Activated CD8-positive, alpha-beta memory T cell treated with anti-CD3 and anti-CD28 coated beads, Interleukin-2, amount 10 ng/mL, durations not matched to agents 7 days and 5 days (primary cell): Measurements from ENCODE around the gene COX11. TPM values are rescaled to one million over a fixed set of nuclear protein-coding genes. Genes with fewer than 3 reads are reported as not detected.

Experiments
- ATAC-seq: fragments of 150-1000 bp; cut with Tn5 transposase; one replicate; pipeline ENCODE4 v1.10.0; 2021; ENCODE audit warnings: moderate library complexity
- CTCF ChIA-PET: fragments of 350-600 bp; sonication (Branson Sonifier 250); formaldehyde crosslinking; loops from one replicate; lab custom pipeline; 2021; ENCODE audit warnings: antibody characterized with exemption; lab: Charles Lee
- DNase-seq: peaks from one replicate; pipeline ENCODE4 v3.0.0-alpha.2; 2020
- H3K27ac Mint-ChIP-seq: one replicate; pipeline ENCODE4 v1.8.0; 2021; ENCODE audit warnings: mild to moderate bottlenecking, mixed read lengths
- H3K27me3 Mint-ChIP-seq: one replicate; pipeline ENCODE4 v1.8.0; 2021; ENCODE audit warnings: mixed read lengths
- H3K36me3 Mint-ChIP-seq: one replicate; pipeline ENCODE4 v1.8.0; 2021; ENCODE audit warnings: mild to moderate bottlenecking, mixed read lengths
- H3K4me1 Mint-ChIP-seq: one replicate; pipeline ENCODE4 v1.8.0; 2021; ENCODE audit warnings: mixed read lengths
- H3K4me3 Mint-ChIP-seq: one replicate; pipeline ENCODE4 v1.8.0; 2021; ENCODE audit warnings: mild to moderate bottlenecking, moderate library complexity, mixed read lengths
- H3K9me3 Mint-ChIP-seq: one replicate; pipeline ENCODE4 v1.8.0; 2022; ENCODE audit warnings: low read depth, mixed read lengths
- total RNA-seq, 2 experiments: library from RNA; stranded (reverse); gene quantifications; one replicate each; pipeline ENCODE4 v1.2.3, GENCODE V29; 2021

Gene COX11
- 10 to 100 TPM; 40.5 to 61.1 TPM for total RNA-seq

GRCh38 chr17:54968262-54968987 lies at the start of gene COX11, which contains the start of gene STXBP4:
COX11 (minus strand) TSS chr17:54968654; CDS start chr17:54968646, 8 bp downstream.
STXBP4 (plus strand) TSS chr17:54968765; CDS start chr17:54986220, 17,455 bp downstream.
- Mint-ChIP-seq H3K4me3 (no peak within 1 kb of the TSS), H3K9me3 (no peaks in the 10 kb centered on the region), H3K4me1 (peaks cover 23% of the 10 kb centered on the region), H3K27me3 (no peaks in the 10 kb centered on the region), H3K27ac (no peak within 1 kb of the TSS), H3K36me3 (peaks cover 9% of the 10 kb centered on the region)
- DNase-seq, result peak; percentile 97
- CTCF ChIA-PET, result interaction anchor here (2.0 to 2.1 kb wide), 2 partner anchors 24 to 122 kb away, joined by 5 to 13 read pairs; no protein-coding TSS in a partner anchor
- peak; percentile 97 for ATAC-seq

GRCh38 chr17:55005520-55005919 lies 37.1 kb upstream of the COX11 start:
- no peak overlapping the region for H3K27ac Mint-ChIP-seq
- H3K36me3 Mint-ChIP-seq, result peaks cover 3% of the 10 kb centered on the region
- no peak for ATAC-seq
- no peak overlapping the region for H3K4me3 Mint-ChIP-seq
- no peaks in the 10 kb centered on the region for H3K9me3 Mint-ChIP-seq
- CTCF ChIA-PET, result interaction anchor here (0.8 to 1.6 kb wide), 6 partner anchors 8 to 420 kb away, joined by 3 to 5 read pairs (median 3); no protein-coding TSS in a partner anchor
- no peak for DNase-seq
- H3K27me3 Mint-ChIP-seq, result no peaks in the 10 kb centered on the region
- peaks cover 2% of the 10 kb centered on the region for H3K4me1 Mint-ChIP-seq

DNA sequence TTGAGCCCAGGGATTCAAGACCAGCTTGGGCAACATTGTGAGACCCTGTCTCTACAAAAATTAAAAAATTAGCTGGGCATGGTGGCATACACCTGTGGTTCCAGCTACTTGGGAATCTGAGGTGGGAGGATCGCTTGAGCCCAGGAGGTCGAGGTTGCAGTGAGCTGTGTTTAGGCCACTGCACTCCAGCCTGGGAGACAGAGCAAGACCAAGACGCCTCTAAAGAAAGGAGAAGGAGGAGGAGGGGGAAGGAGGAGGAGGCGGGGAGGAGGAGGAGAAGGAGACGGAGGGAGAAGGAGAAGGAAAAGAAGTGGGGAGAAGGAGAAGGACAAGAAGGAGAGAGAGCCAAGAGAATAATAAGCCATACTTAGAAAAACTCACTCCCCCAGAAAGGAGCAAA lies 36.0 kb upstream of the COX11 start:
- H3K27me3 Mint-ChIP-seq, result no peaks in the 10 kb centered on the region
- DNase-seq (no peak), ATAC-seq (no peak)
- H3K9me3 Mint-ChIP-seq, result no peaks in the 10 kb centered on the region
- H3K36me3 Mint-ChIP-seq, result peaks cover 3% of the 10 kb centered on the region
- CTCF ChIA-PET, result interaction anchor here (1.2 to 3.5 kb wide), 2 partner anchors 12 to 358 kb away, joined by 3 to 19 read pairs; no protein-coding TSS in a partner anchor
- no peak overlapping the region for H3K4me3 Mint-ChIP-seq
- H3K4me1 Mint-ChIP-seq, result peaks cover 2% of the 10 kb centered on the region
- no peak overlapping the region for H3K27ac Mint-ChIP-seq

DNA sequence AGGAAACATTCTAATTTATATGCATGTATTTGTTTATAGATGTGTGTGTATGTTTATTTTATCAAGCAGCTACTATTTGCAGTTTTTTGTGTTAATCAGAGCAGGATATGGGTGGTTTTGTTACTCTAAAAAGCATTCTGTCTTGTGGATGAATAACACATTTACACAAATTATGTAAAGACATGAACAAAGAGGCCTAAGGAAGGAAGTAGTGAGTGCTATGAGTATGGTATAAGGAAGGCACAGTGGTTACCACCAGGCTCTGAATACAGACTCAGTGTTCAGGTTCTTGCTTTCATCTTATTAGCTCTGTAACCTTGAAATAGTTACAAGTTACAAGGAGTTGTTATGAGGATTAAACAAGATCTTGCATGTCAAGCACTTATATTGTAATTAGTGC lies 34.0 kb upstream of the COX11 start:
- ATAC-seq (no peak), DNase-seq (no peak)
- Mint-ChIP-seq H3K4me3 (no peak overlapping the region), H3K36me3 (no peaks in the 10 kb centered on the region), H3K27me3 (no peaks in the 10 kb centered on the region), H3K4me1 (peaks cover 2% of the 10 kb centered on the region), H3K27ac (no peak overlapping the region), H3K9me3 (no peaks in the 10 kb centered on the region)
- CTCF ChIA-PET, result interaction anchor here (0.9 to 3.5 kb wide), 3 partner anchors 8 to 354 kb away, joined by 3 to 19 read pairs (median 5); no protein-coding TSS in a partner anchor

- ATAC-seq, result no peak
- CTCF ChIA-PET, result interaction anchor here (1.0 to 1.2 kb wide), 3 partner anchors 352 to 360 kb away, joined by 3 to 4 read pairs (median 3); no protein-coding TSS in a partner anchor
Measured at GRCh38 chr17:54996441-54996840, 28.0 kb upstream of the COX11 start.

GRCh38 chr17:54992797-54993639 lies 24.6 kb upstream of the COX11 start:
- ATAC-seq, result peak; percentile 51
- no peak for DNase-seq
- no peaks in the 10 kb centered on the region for H3K9me3 Mint-ChIP-seq
- no peak overlapping the region for H3K27ac Mint-ChIP-seq
- no peaks in the 10 kb centered on the region for H3K4me1 Mint-ChIP-seq
- no peak overlapping the region for H3K4me3 Mint-ChIP-seq
- H3K36me3 Mint-ChIP-seq, result no peaks in the 10 kb centered on the region
- no peaks in the 10 kb centered on the region for H3K27me3 Mint-ChIP-seq
- CTCF ChIA-PET, result interaction anchor here (0.6 to 7.2 kb wide), 27 partner anchors 10 to 531 kb away, joined by 3 to 62 read pairs (median 5); partner anchors contain the start of genes COX11 and STXBP4

More at GRCh38 chr17:54996441-54996840, 28.0 kb upstream of the COX11 start:
- Mint-ChIP-seq H3K27ac (no peak overlapping the region), H3K4me3 (no peak overlapping the region), H3K27me3 (no peaks in the 10 kb centered on the region), H3K9me3 (no peaks in the 10 kb centered on the region), H3K36me3 (no peaks in the 10 kb centered on the region), H3K4me1 (no peaks in the 10 kb centered on the region)
- DNase-seq, result no peak

GRCh38 chr17:54991567-54991966 lies 23.1 kb upstream of the COX11 start:
- no peaks in the 10 kb centered on the region for H3K9me3 Mint-ChIP-seq
- no peak overlapping the region for H3K27ac Mint-ChIP-seq
- H3K36me3 Mint-ChIP-seq, result no peaks in the 10 kb centered on the region
- ATAC-seq (no peak), DNase-seq (no peak)
- CTCF ChIA-PET, result interaction anchor here (0.9 to 7.2 kb wide), 10 partner anchors 11 to 524 kb away, joined by 3 to 62 read pairs (median 12); partner anchors contain the start of genes COX11 and STXBP4
- no peaks in the 10 kb centered on the region for H3K27me3 Mint-ChIP-seq
- H3K4me3 Mint-ChIP-seq, result no peak overlapping the region
- H3K4me1 Mint-ChIP-seq, result no peaks in the 10 kb centered on the region

- H3K4me1 Mint-ChIP-seq, result no peaks in the 10 kb centered on the region
- peaks cover 1% of the 10 kb centered on the region for H3K36me3 Mint-ChIP-seq
- DNase-seq (no peak), ATAC-seq (no peak)
- no peaks in the 10 kb centered on the region for H3K27me3 Mint-ChIP-seq
- CTCF ChIA-PET, result interaction anchor here (7.2 kb wide), 1 partner anchor 366 kb away, joined by 62 read pairs; no protein-coding TSS in a partner anchor
- no peak overlapping the region for H3K4me3 Mint-ChIP-seq
- no peaks in the 10 kb centered on the region for H3K9me3 Mint-ChIP-seq
- no peak overlapping the region for H3K27ac Mint-ChIP-seq
Measured at GRCh38 chr17:54990118-54990517, 21.7 kb upstream of the COX11 start.

DNA sequence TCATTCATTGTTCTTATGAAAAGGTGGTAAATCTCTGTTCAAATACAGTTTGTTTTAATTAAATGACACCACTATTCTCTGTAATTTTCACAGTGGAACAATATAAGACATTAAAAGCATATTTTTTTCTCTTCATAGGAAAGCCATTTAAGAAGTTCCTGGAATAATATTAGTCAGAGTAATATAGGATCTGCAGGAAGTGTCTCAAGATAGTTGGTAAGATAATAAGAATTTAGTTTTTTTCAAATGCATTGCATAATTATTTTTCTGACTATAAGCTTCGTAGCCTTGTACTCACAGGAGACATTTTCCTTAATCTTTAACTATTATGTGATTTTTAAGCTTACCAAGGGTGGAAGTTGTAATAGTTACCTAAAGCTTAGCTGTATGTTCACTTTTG lies 17.0 kb upstream of the COX11 start:
- DNase-seq (no peak), ATAC-seq (no peak)
- CTCF ChIA-PET, result interaction anchor here (1.0 to 1.9 kb wide), 5 partner anchors 11 to 529 kb away, joined by 3 to 5 read pairs (median 3); no protein-coding TSS in a partner anchor
- Mint-ChIP-seq H3K4me1 (no peaks in the 10 kb centered on the region), H3K9me3 (no peaks in the 10 kb centered on the region), H3K27ac (no peak overlapping the region), H3K36me3 (peaks cover 6% of the 10 kb centered on the region), H3K4me3 (no peak overlapping the region), H3K27me3 (no peaks in the 10 kb centered on the region)

DNA sequence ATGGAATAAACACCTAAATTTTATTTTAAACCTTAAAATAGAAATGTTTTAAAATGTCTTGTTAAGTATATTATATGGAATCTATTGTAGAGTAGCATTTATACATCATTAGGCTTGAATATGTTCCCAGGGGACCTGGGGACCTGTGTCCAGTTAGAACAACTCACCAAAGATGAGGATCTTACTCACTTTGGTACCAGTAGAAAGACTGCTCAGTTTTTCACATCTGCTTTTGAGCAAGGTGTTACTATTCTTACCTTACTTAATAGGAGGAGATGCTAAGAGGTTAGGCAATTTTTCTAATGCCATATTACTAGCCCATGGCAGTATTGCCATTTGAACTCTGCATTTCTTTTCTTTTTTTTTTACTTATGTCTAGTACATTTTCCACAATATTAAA lies 14.8 kb upstream of the COX11 start:
- H3K36me3 Mint-ChIP-seq, result peaks cover 13% of the 10 kb centered on the region
- peaks cover 4% of the 10 kb centered on the region for H3K4me1 Mint-ChIP-seq
- H3K27me3 Mint-ChIP-seq, result no peaks in the 10 kb centered on the region
- DNase-seq (no peak), ATAC-seq (no peak)
- H3K9me3 Mint-ChIP-seq, result peaks cover 2% of the 10 kb centered on the region
- H3K4me3 Mint-ChIP-seq, result no peak overlapping the region
- no peak overlapping the region for H3K27ac Mint-ChIP-seq
- CTCF ChIA-PET, result no interaction called here

DNA sequence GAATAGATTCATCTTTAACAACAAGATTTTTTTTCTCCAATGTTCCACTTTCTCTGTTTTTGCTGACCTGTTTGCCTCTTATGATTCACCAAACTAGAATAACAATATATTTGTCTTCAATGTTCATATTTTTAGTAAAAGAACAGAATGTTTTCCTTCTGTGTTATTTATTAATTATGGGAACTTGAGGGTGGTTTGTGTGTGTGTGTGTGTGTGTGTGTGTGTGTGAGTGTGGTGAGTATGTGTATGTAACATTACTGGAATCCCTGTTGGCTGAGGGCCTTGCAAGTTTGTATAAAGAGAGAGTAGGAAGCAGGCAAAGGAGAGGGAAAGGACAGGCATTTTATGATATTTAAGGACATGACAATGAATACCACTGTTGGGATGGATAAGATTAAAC lies 13.9 kb upstream of the COX11 start:
- CTCF ChIA-PET, result no interaction called here
- peaks cover 13% of the 10 kb centered on the region for H3K36me3 Mint-ChIP-seq
- H3K27ac Mint-ChIP-seq, result no peak overlapping the region
- DNase-seq, result no peak
- H3K9me3 Mint-ChIP-seq, result peaks cover 2% of the 10 kb centered on the region
- ATAC-seq, result no peak
- peaks cover 4% of the 10 kb centered on the region for H3K4me1 Mint-ChIP-seq
- H3K4me3 Mint-ChIP-seq, result no peak overlapping the region
- no peaks in the 10 kb centered on the region for H3K27me3 Mint-ChIP-seq

DNA sequence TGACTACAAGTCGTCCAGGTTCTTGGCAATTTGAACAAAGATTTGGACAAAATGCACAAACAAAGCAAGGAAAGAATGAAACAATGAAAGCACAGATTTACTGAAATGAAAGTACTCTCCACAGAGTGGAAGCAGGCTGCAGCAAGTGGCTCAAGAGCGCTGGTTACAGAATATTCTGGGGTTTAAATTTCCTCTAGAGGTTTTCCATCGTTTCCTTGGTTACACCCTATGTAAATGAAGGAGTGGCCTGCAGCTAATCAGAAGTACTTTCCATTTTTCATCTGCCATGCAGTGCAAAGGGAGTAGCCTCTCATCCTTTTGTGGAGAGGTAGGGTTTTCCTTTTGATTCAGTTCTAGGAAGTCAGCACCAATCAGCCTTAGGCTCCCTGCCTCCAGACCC lies 11.9 kb upstream of the COX11 start:
- DNase-seq, result no peak
- Mint-ChIP-seq H3K36me3 (peaks cover 13% of the 10 kb centered on the region), H3K27ac (no peak overlapping the region), H3K4me1 (peaks cover 14% of the 10 kb centered on the region), H3K9me3 (peaks cover 2% of the 10 kb centered on the region), H3K27me3 (no peaks in the 10 kb centered on the region), H3K4me3 (no peak overlapping the region)
- ATAC-seq, result no peak
- CTCF ChIA-PET, result no interaction called here

- H3K27me3 Mint-ChIP-seq, result no peaks in the 10 kb centered on the region
- CTCF ChIA-PET, result no interaction called here
- peaks cover 2% of the 10 kb centered on the region for H3K9me3 Mint-ChIP-seq
- DNase-seq (no peak), ATAC-seq (no peak)
- H3K4me1 Mint-ChIP-seq, result peaks cover 14% of the 10 kb centered on the region
- H3K4me3 Mint-ChIP-seq, result no peak overlapping the region
- peaks cover 13% of the 10 kb centered on the region for H3K36me3 Mint-ChIP-seq
- H3K27ac Mint-ChIP-seq, result no peak overlapping the region
Measured at GRCh38 chr17:54979657-54980056, 11.2 kb upstream of the COX11 start.
